OCI-LY1 (cell line): ENCODE data around the gene MGAT5B.

Experiments
- H2AFZ ChIP-seq: fragments of 200-600 bp; sonication (generic), shearing (Covaris generic); 2 replicates; pipeline ENCODE4 v1.6.0; 2014; ENCODE audit warnings: antibody characterized with exemption, mild to moderate bottlenecking, low read length
- H3F3A ChIP-seq: fragments of 200-600 bp; sonication (generic), shearing (Covaris generic); 2 replicates; pipeline ENCODE4 v1.6.0; 2014; ENCODE audit warnings: mild to moderate bottlenecking, antibody characterized with exemption, low read length, moderate library complexity; ENCODE audit not compliant: insufficient read depth
- H3K27ac ChIP-seq: fragments of 200-600 bp; sonication (generic); 2 replicates; pipeline ENCODE4 v1.5.1; 2014; ENCODE audit warnings: low read length, mixed run types, mild to moderate bottlenecking, low read depth; ENCODE audit not compliant: poor library complexity, severe bottlenecking
- H3K27me3 ChIP-seq: fragments of 200-600 bp; sonication (generic); 2 replicates; pipeline ENCODE4 v1.6.0; 2014; ENCODE audit warnings: antibody characterized with exemption, mild to moderate bottlenecking, low read length, moderate library complexity; ENCODE audit not compliant: insufficient read depth
- H3K36me3 ChIP-seq: fragments of 200-600 bp; sonication (generic); 2 replicates; pipeline ENCODE4 v1.6.1; 2014; ENCODE audit warnings: mild to moderate bottlenecking, antibody characterized with exemption, low read length, moderate library complexity, mixed read lengths; ENCODE audit not compliant: insufficient read depth
- H3K4me1 ChIP-seq: fragments of 200-600 bp; sonication (generic); 2 replicates; pipeline ENCODE4 v1.5.1; 2014; ENCODE audit warnings: mild to moderate bottlenecking, low read length, moderate library complexity; ENCODE audit not compliant: insufficient read depth, severe bottlenecking
- H3K4me2 ChIP-seq: fragments of 200-600 bp; sonication (generic), shearing (Covaris generic); 2 replicates; pipeline ENCODE4 v1.6.1; 2014; ENCODE audit warnings: low read length
- H3K4me3 ChIP-seq: fragments of 200-600 bp; sonication (generic); 2 replicates; pipeline ENCODE4 v1.5.1; 2014; ENCODE audit warnings: low read length, low read depth, mild to moderate bottlenecking, mixed read lengths; ENCODE audit not compliant: poor library complexity, severe bottlenecking
- H3K79me2 ChIP-seq: fragments of 200-600 bp; shearing (Covaris generic); 2 replicates; pipeline ENCODE4 v1.6.1; 2016; ENCODE audit warnings: mixed run types, low read length, mixed read lengths; ENCODE audit not compliant: insufficient read depth
- H3K9ac ChIP-seq: fragments of 200-600 bp; sonication (generic), shearing (Covaris generic); 2 replicates; pipeline ENCODE4 v1.6.1; 2014; ENCODE audit warnings: mild to moderate bottlenecking, low read length, mixed read lengths
- H3K9me2 ChIP-seq: fragments of 200-600 bp; sonication (generic), shearing (Covaris generic); 2 replicates; pipeline ENCODE4 v1.6.1; 2014; ENCODE audit warnings: low read depth, mild to moderate bottlenecking, low read length, mixed read lengths
- H3K9me3 ChIP-seq: fragments of 200-600 bp; shearing (Covaris generic); 2 replicates; pipeline ENCODE4 v1.6.1; 2014; ENCODE audit warnings: low read length, mixed read lengths
- H4K20me1 ChIP-seq: fragments of 200-600 bp; sonication (generic), shearing (Covaris generic); 2 replicates; pipeline ENCODE4 v1.6.0; 2016; ENCODE audit warnings: mild to moderate bottlenecking, low read length; ENCODE audit not compliant: insufficient read depth
- CTCF ChIP-seq: fragments of 200-600 bp; sonication (generic), shearing (Covaris generic); IDR thresholded peaks from 2 replicates; pipeline ENCODE4 v1.5.1; 2017; ENCODE audit warnings: mild to moderate bottlenecking, antibody characterized with exemption, low read length, moderate library complexity, mixed read lengths
- EZH2 ChIP-seq: fragments of 200-600 bp; sonication (generic), shearing (Covaris generic); IDR thresholded peaks from 2 replicates; pipeline ENCODE4 v1.8.0; 2017; ENCODE audit warnings: borderline replicate concordance, mixed run types, mild to moderate bottlenecking, antibody characterized with exemption, low read length, moderate library complexity, mixed read lengths

MGAT5B gene

GRCh38 chr17:76871668-76872067, 3.5 kb downstream of the MGAT5B start:
- Histone ChIP-seq H3K9me3 (peaks cover 13% of the 10 kb centered on the region), H3K4me2 (no peak overlapping the region), H3K27ac (no peak overlapping the region), H3K9me2 (no peaks in the 10 kb centered on the region), H3K27me3 (peaks cover 22% of the 10 kb centered on the region; the same call in 1 of the 2 replicates), H3K36me3 (no peaks in the 10 kb centered on the region; the same call in 1 of the 2 replicates), H4K20me1 (no peaks in the 10 kb centered on the region), H3K4me3 (no peak overlapping the region), H3K4me1 (peaks cover 3% of the 10 kb centered on the region), H3K9ac (no peak overlapping the region), H3K79me2 (no peaks in the 10 kb centered on the region), H2AFZ (no peak overlapping the region), H3F3A (no peaks in the 10 kb centered on the region)
- TF ChIP-seq EZH2 (no peak), CTCF (no peak)

- Histone ChIP-seq H3K9me3 (peaks cover 13% of the 10 kb centered on the region), H3K9me2 (no peaks in the 10 kb centered on the region), H3K4me1 (peaks cover 3% of the 10 kb centered on the region), H2AFZ (no peak overlapping the region), H3K9ac (no peak overlapping the region), H3K79me2 (no peaks in the 10 kb centered on the region), H3F3A (no peaks in the 10 kb centered on the region), H3K27ac (no peak overlapping the region), H3K4me2 (no peak overlapping the region), H3K4me3 (no peak overlapping the region), H3K27me3 (peaks cover 22% of the 10 kb centered on the region; the same call in 1 of the 2 replicates), H3K36me3 (no peaks in the 10 kb centered on the region; the same call in 1 of the 2 replicates), H4K20me1 (no peaks in the 10 kb centered on the region)
- TF ChIP-seq CTCF: no peak
- no peak for TF ChIP-seq EZH2
These were observed 4.1 kb downstream of the MGAT5B start for GRCh38 chr17:76872221-76872873.

GRCh38 chr17:76872874-76873221, 4.6 kb downstream of the MGAT5B start:
- H3K4me2 ChIP-seq: no peak overlapping the region
- no peak overlapping the region for H3K9ac ChIP-seq
- no peaks in the 10 kb centered on the region for H3K79me2 ChIP-seq
- no peaks in the 10 kb centered on the region for H3K9me2 ChIP-seq
- H3K36me3 ChIP-seq: no peaks in the 10 kb centered on the region; the same call in 1 of the 2 replicates
- no peak overlapping the region for H3K27ac ChIP-seq
- peaks cover 13% of the 10 kb centered on the region for H3K9me3 ChIP-seq
- no peak overlapping the region for H3K4me3 ChIP-seq
- no peak overlapping the region for H2AFZ ChIP-seq
- H4K20me1 ChIP-seq: no peaks in the 10 kb centered on the region
- TF ChIP-seq CTCF (no peak), EZH2 (no peak)
- no peaks in the 10 kb centered on the region for H3F3A ChIP-seq
- H3K27me3 ChIP-seq: peaks cover 22% of the 10 kb centered on the region; the same call in 1 of the 2 replicates
- peaks cover 2% of the 10 kb centered on the region for H3K4me1 ChIP-seq
